Keratinocyte (primary cell): ENCODE data around the gene GAD1. TPM values are rescaled to one million over a fixed set of nuclear protein-coding genes. Genes with fewer than 3 reads are reported as not detected.

Source experiments
- DNase-seq: peaks from one replicate; pipeline ENCODE4 v3.0.0-alpha.2; 2011; ENCODE audit warnings: low read depth, missing footprints, low spot score
- FAIRE-seq: peaks from 2 replicates; lab custom pipeline; 2011; peaks lifted over from hg19 to GRCh38; lab: Jason Lieb, UNC
- H2AFZ ChIP-seq: 2 replicates; pipeline ENCODE4 v1.6.0; 2012; ENCODE audit warnings: low read length, control low read depth, inconsistent platforms; ENCODE audit not compliant: control insufficient read depth
- H3K27ac ChIP-seq: 2 replicates; pipeline ENCODE4 v1.5.1; 2011; ENCODE audit warnings: low read length; ENCODE audit not compliant: control insufficient read depth, insufficient read depth
- H3K27me3 ChIP-seq: 3 replicates; pipeline ENCODE4 v1.6.0; 2011; ENCODE audit warnings: low read length; ENCODE audit not compliant: control insufficient read depth, insufficient read depth; ENCODE audit errors: extremely low read depth
- H3K36me3 ChIP-seq, 2 experiments: 2 replicates in 1 of 2; 3 replicates in 1 of 2; pipeline ENCODE4 v1.5.1; 2011; ENCODE audit warnings: low read length in 2 of 2, mild to moderate bottlenecking in 1 of 2; ENCODE audit not compliant: control insufficient read depth in 2 of 2, insufficient read depth in 2 of 2; ENCODE audit errors: extremely low read depth in 1 of 2
- H3K4me1 ChIP-seq: 3 replicates; pipeline ENCODE4 v1.5.1; 2011; ENCODE audit warnings: low read length; ENCODE audit not compliant: control insufficient read depth, insufficient read depth; ENCODE audit errors: extremely low read depth
- H3K4me2 ChIP-seq: 3 replicates; pipeline ENCODE4 v1.6.0; 2011; ENCODE audit warnings: low read depth, low read length; ENCODE audit not compliant: control insufficient read depth, insufficient read depth; ENCODE audit errors: extremely low read depth
- H3K4me3 ChIP-seq, 3 experiments: fragments of 200-600 bp in 1 of 3; sonication (generic) in 1 of 3; 2 replicates in 2 of 3; 3 replicates in 1 of 3; pipeline ENCODE4 v1.5.1; 2011 to 2016; ENCODE audit warnings: low read length in 3 of 3, mild to moderate bottlenecking in 3 of 3, control low read depth in 2 of 3, inconsistent platforms in 1 of 3, low read depth in 1 of 3, mixed read lengths in 1 of 3, mixed run types in 1 of 3, moderate library complexity in 1 of 3; ENCODE audit not compliant: control insufficient read depth in 2 of 3, insufficient read depth in 2 of 3; ENCODE audit errors: extremely low read depth in 1 of 3
- H3K79me2 ChIP-seq: 2 replicates; pipeline ENCODE4 v1.6.0; 2012; ENCODE audit warnings: low read length; ENCODE audit not compliant: control insufficient read depth, insufficient read depth
- H3K9ac ChIP-seq: 3 replicates; pipeline ENCODE4 v1.6.0; 2011; ENCODE audit warnings: low read length; ENCODE audit not compliant: control insufficient read depth, insufficient read depth; ENCODE audit errors: extremely low read depth
- H3K9me1 ChIP-seq: 3 replicates; pipeline ENCODE4 v1.6.0; 2011; ENCODE audit warnings: low read length; ENCODE audit not compliant: control insufficient read depth, insufficient read depth; ENCODE audit errors: extremely low read depth
- H3K9me3 ChIP-seq: 2 replicates; pipeline ENCODE4 v1.5.1; 2012; ENCODE audit warnings: low read depth, low read length; ENCODE audit not compliant: control insufficient read depth
- H4K20me1 ChIP-seq: 3 replicates; pipeline ENCODE4 v1.6.0; 2011; ENCODE audit warnings: low read length; ENCODE audit not compliant: control insufficient read depth, insufficient read depth; ENCODE audit errors: extremely low read depth
- EZH2 ChIP-seq: IDR thresholded peaks from one replicate; pipeline ENCODE4 v1.6.1; 2012; ENCODE audit warnings: inconsistent platforms, mild to moderate bottlenecking, low read length, moderate library complexity
- dilution Hi-C: fragments of 300-500 bp; cut with MboI; formaldehyde crosslinking; loops from one replicate; pipeline ENCODE4 v1.7.0; 2020; ENCODE audit warnings: low sequenced_read_pairs; ENCODE audit not compliant: extremely low pct_ligation_motif_present
- polyA plus RNA-seq, 5 experiments: library from polyadenylated mRNA; depleted of rRNA in 3 of 5; stranded (reverse) in 3 of 5; stranded (forward) in 1 of 5; unstranded in 1 of 5; fragments of >200 nt; gene quantifications; 1 replicate in 1 of 5; 2 replicates in 3 of 5; 3 replicates in 1 of 5; pipeline versions ENCODE4 v1.2.1 to v1.2.3, GENCODE V29; 2011 to 2012; ENCODE audit warnings: missing spikeins in 2 of 5, low read depth in 1 of 5, low replicate concordance in 1 of 5
- TF ChIP-seq, protein P1 (sequence below), 3 experiments: IDR thresholded peaks in 1 of 3; conservative IDR thresholded peaks in 1 of 3; optimal IDR thresholded peaks in 1 of 3; 2 replicates in 2 of 3; 3 replicates in 1 of 3; pipeline versions ENCODE3 to v1.5.1; 2011; ENCODE audit warnings: low read length in 3 of 3, mild to moderate bottlenecking in 3 of 3, moderate library complexity in 2 of 3, control low read depth in 1 of 3, inconsistent platforms in 1 of 3; ENCODE audit not compliant: insufficient read depth in 2 of 3; ENCODE audit errors: extremely low read depth in 1 of 3

The GAD1 gene
- polyA plus RNA-seq, 1 donor (not counting 4 experiments of a cell fraction or from before 2014, with no cell fraction given), result 5.9 TPM

DNA sequence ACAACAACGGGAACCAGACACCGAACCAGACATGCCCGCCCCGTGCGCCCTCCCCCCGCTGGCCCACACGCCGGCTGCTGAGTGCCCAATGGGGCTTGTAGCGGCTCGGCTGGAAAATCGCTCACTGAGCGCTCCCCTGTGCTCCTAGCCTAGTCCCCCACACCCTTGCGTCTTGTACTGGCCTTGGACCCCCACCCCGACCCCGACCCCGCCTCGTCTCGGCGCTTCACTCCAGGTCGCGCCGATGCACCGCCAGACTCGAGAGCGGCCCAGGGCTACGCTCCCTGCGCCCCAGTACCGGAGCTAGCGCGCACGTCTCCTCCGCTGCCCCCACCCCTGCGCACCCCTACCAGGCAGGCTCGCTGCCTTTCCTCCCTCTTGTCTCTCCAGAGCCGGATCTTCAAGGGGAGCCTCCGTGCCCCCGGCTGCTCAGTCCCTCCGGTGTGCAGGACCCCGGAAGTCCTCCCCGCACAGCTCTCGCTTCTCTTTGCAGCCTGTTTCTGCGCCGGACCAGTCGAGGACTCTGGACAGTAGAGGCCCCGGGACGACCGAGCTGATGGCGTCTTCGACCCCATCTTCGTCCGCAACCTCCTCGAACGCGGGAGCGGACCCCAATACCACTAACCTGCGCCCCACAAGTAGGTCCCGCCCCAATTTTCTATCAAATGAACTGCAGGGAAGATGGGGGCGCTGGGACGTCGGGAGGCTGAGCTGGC is 1.5 kb downstream of the GAD1 start:
- Histone ChIP-seq H3K9ac (peak overlapping the region; percentile 33), H3K27me3 (peaks cover 85% of the 10 kb centered on the region), H3K4me3 (peak overlapping the region; percentile 41 to 61 (median 48)), H3K27ac (no peak overlapping the region), H3K36me3 (no peaks in the 10 kb centered on the region), H4K20me1 (no peaks in the 10 kb centered on the region), H3K4me2 (peak overlapping the region; percentile 70), H2AFZ (peak overlapping the region; percentile 80), H3K9me3 (no peaks in the 10 kb centered on the region), H3K4me1 (peaks cover 50% of the 10 kb centered on the region), H3K79me2 (no peaks in the 10 kb centered on the region), H3K9me1 (no peaks in the 10 kb centered on the region)
- FAIRE-seq (no peak), DNase-seq (no peak)
- dilution Hi-C loops, result no loop called here
- TF ChIP-seq, protein P1, sequence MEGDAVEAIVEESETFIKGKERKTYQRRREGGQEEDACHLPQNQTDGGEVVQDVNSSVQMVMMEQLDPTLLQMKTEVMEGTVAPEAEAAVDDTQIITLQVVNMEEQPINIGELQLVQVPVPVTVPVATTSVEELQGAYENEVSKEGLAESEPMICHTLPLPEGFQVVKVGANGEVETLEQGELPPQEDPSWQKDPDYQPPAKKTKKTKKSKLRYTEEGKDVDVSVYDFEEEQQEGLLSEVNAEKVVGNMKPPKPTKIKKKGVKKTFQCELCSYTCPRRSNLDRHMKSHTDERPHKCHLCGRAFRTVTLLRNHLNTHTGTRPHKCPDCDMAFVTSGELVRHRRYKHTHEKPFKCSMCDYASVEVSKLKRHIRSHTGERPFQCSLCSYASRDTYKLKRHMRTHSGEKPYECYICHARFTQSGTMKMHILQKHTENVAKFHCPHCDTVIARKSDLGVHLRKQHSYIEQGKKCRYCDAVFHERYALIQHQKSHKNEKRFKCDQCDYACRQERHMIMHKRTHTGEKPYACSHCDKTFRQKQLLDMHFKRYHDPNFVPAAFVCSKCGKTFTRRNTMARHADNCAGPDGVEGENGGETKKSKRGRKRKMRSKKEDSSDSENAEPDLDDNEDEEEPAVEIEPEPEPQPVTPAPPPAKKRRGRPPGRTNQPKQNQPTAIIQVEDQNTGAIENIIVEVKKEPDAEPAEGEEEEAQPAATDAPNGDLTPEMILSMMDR (optimal IDR thresholded peaks at IDR 0.05 in 1 of 3, IDR thresholded peaks at IDR 0.05 in 1 of 3, conservative IDR thresholded peaks at IDR 0.05 in 1 of 3; ENCODE audit: extremely low read depth in 1 of 3, insufficient read depth in 2 of 3, low read length in 3 of 3), result no peak
- no peak for TF ChIP-seq EZH2

DNA sequence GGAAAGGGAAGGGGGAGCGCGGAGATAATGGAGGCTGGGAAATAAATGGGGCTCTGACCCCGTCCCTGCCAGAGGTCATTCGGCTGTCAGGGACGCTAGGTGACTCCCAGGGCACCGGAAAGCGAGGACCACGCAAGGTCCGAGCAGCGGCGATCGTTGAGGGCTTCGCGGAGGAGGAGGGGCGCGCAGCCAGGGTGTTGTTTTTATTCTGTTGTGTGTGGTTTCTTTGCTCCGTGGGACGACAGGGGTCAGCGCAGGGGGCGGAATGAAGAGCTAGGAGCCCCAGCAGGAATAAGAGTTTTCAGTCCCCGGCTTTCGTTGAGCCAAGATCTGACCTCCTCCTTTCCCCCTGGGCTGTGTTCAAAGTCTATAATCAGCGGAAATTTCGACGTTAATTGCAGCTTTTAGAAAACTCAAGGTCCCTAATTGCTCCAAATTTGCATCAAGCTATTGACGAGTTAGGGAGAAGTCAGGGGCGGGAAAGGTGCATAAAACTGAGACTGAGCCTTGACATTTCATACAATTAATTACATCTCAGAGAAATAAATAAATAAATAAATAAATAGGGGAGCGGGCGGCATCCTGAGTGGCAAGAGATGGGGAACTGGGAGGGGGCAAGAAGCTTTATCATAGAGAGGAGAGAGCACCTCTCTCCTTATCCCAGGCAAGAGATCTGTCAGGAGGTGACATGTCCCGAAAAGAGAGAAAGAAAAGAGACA is 2.2 kb downstream of the GAD1 start:
- Histone ChIP-seq H3K27ac (no peak overlapping the region), H3K9me1 (no peaks in the 10 kb centered on the region), H4K20me1 (no peaks in the 10 kb centered on the region), H2AFZ (peak overlapping the region; percentile 80), H3K9me3 (no peaks in the 10 kb centered on the region), H3K36me3 (no peaks in the 10 kb centered on the region), H3K4me1 (peaks cover 50% of the 10 kb centered on the region), H3K79me2 (no peaks in the 10 kb centered on the region), H3K27me3 (peaks cover 84% of the 10 kb centered on the region), H3K9ac (peak overlapping the region; percentile 33), H3K4me3 (peak overlapping the region; percentile 41 to 61 (median 48)), H3K4me2 (peak overlapping the region; percentile 70)
- FAIRE-seq (no peak), DNase-seq (no peak)
- TF ChIP-seq, protein P1 (optimal IDR thresholded peaks at IDR 0.05 in 1 of 3, IDR thresholded peaks at IDR 0.05 in 1 of 3, conservative IDR thresholded peaks at IDR 0.05 in 1 of 3; ENCODE audit: extremely low read depth in 1 of 3, insufficient read depth in 2 of 3, low read length in 3 of 3), result no peak
- peak; percentile 90 for TF ChIP-seq EZH2
- dilution Hi-C loops, result no loop called here
